ENCODE results near the gene HES4.

The HES4 gene

GRCh38 chr1:969260-969855, 30.5 kb downstream of the HES4 start:
- Histone ChIP-seq H3K9me3 (ENCODE audit: control insufficient read depth, insufficient read depth, low read depth, low read length) (no peaks in the 10 kb centered on the region), H3K36me3 (ENCODE audit: control insufficient read depth in 2 of 2, insufficient read depth in 1 of 2, low read length in 2 of 2) (peaks cover 0 to 8% of the 10 kb centered on the region in 2 experiments; a peak in 1 of 3 replicates), H3K27ac (ENCODE audit: extremely low read depth, low read depth, low read length) (no peak overlapping the region), H3K4me3 (ENCODE audit: low read depth, low read length) (no peak overlapping the region), H3K4me1 (ENCODE audit: control insufficient read depth, insufficient read depth, low read length) (peaks cover 5% of the 10 kb centered on the region)
- ChIA-PET CTCF (interaction anchor here (0.6 kb wide), 1 partner anchor 64 kb away, joined by 3 read pairs; no protein-coding TSS in a partner anchor), POLR2A (no interaction called here)
- TF ChIP-seq PRDM1 (tag by site-specific recombination; IDR thresholded peaks at IDR 0.05) (no peak), ZSCAN4 (tag by site-specific recombination; IDR thresholded peaks at IDR 0.05) (peak; percentile 84), ZNF223 (tag by site-specific recombination; IDR thresholded peaks at IDR 0.05) (no peak), ZNF18 (tag by site-specific recombination; IDR thresholded peaks at IDR 0.05) (peak; percentile 87), ZNF2 (tag by site-specific recombination; IDR thresholded peaks at IDR 0.05) (peak; percentile 31; the same call in 1 of the 2 replicates), ZBTB26 (tag by site-specific recombination; optimal IDR thresholded peaks at IDR 0.05) (peak; percentile 37), KLF1 (tag by site-specific recombination; IDR thresholded peaks at IDR 0.05) (peak; percentile 18; the same call in 1 of the 2 replicates), ZNF362 (tag by site-specific recombination; IDR thresholded peaks at IDR 0.05) (no peak)

- H3K27ac ChIP-seq (ENCODE audit: extremely low read depth, low read depth, low read length), result no peak overlapping the region
- ChIA-PET CTCF (interaction anchor here (1.0 to 1.5 kb wide), 3 partner anchors 17 to 96 kb away, joined by 3 to 4 read pairs (median 4); no protein-coding TSS in a partner anchor), POLR2A (interaction anchor here (1.0 to 1.5 kb wide), 5 partner anchors 8 to 52 kb away, joined by 3 to 28 read pairs (median 6); partner anchors contain the start of genes AGRN and NOC2L)
- no peak for TF ChIP-seq ZNF433 (tag by site-specific recombination; IDR thresholded peaks at IDR 0.05; ENCODE audit: low read depth)
- TF ChIP-seq KLF1 (tag by site-specific recombination; IDR thresholded peaks at IDR 0.05), result peak; percentile 41; the same call in 1 of the 2 replicates
- no peak for TF ChIP-seq ZNF157 (tag by site-specific recombination; IDR thresholded peaks at IDR 0.05)
- TF ChIP-seq ZNF48 (tag by site-specific recombination; IDR thresholded peaks at IDR 0.05), result no peak
- peak; percentile 68 for TF ChIP-seq ZBTB6 (tag by site-specific recombination; IDR thresholded peaks at IDR 0.05)
- H3K4me3 ChIP-seq (ENCODE audit: low read depth, low read length), result no peak overlapping the region
- peaks cover 5% of the 10 kb centered on the region for H3K4me1 ChIP-seq (ENCODE audit: control insufficient read depth, insufficient read depth, low read length)
- peaks cover 0 to 24% of the 10 kb centered on the region in 2 experiments; a peak in 1 of 3 replicates for H3K36me3 ChIP-seq (ENCODE audit: control insufficient read depth in 2 of 2, insufficient read depth in 1 of 2, low read length in 2 of 2)
- H3K9me3 ChIP-seq (ENCODE audit: control insufficient read depth, insufficient read depth, low read depth, low read length), result no peaks in the 10 kb centered on the region
Observed at GRCh38 chr1:967466-968343, 32.2 kb downstream of the HES4 start.

Measured in HEK293 (cell line).